ENCODE measurements around the gene TBC1D16.

GRCh38 chr17:80080081-80080480 lies 44.4 kb upstream of the TBC1D16 start:
- TF ChIP-seq EZH2 (IDR thresholded peaks at IDR 0.05) = no peak
- no peak for TF ChIP-seq POLR2AphosphoS5 (IDR thresholded peaks at IDR 0.05; ENCODE audit: borderline replicate concordance, low read depth, low read length)

All from SK-N-MC (cell line).